Neural cell (in vitro differentiated cells): ENCODE results near the gene ANKRD66. TPM values are rescaled to one million over a fixed set of nuclear protein-coding genes. Genes with fewer than 3 reads are reported as not detected.

Source experiments
- H2AFZ ChIP-seq: fragments of 200-600, 300-800 bp; sonication (generic), shearing (Covaris generic); 2 replicates; pipeline ENCODE4 v1.6.0; 2014; ENCODE audit warnings: low read depth, mild to moderate bottlenecking, antibody characterized with exemption, low read length, moderate library complexity
- H3F3A ChIP-seq: fragments of 200-600 bp; shearing (Covaris generic); 2 replicates; pipeline ENCODE4 v1.6.1; 2016; ENCODE audit warnings: mild to moderate bottlenecking, moderate library complexity, mixed read lengths, antibody characterized with exemption, low read length; ENCODE audit not compliant: insufficient read depth, poor library complexity, severe bottlenecking
- H3K27ac ChIP-seq: fragments of 200-600, 300-800 bp; sonication (generic), shearing (Covaris generic); 2 replicates; pipeline ENCODE4 v1.5.1; 2014; ENCODE audit warnings: mild to moderate bottlenecking, low read length, moderate library complexity
- H3K27me3 ChIP-seq: fragments of 300-800, 200-600 bp; sonication (generic), shearing (Covaris generic); 2 replicates; pipeline ENCODE4 v1.6.0; 2014; ENCODE audit warnings: mild to moderate bottlenecking, low read depth, low read length, moderate library complexity; ENCODE audit not compliant: insufficient read depth
- H3K36me3 ChIP-seq: fragments of 300-800, 200-600 bp; sonication (generic), shearing (Covaris generic); 2 replicates; pipeline ENCODE4 v1.5.1; 2014; ENCODE audit warnings: mild to moderate bottlenecking, antibody characterized with exemption, low read length, moderate library complexity; ENCODE audit not compliant: insufficient read depth
- H3K4me2 ChIP-seq: fragments of 300-800, 200-600 bp; sonication (generic), shearing (Covaris generic); 2 replicates; pipeline ENCODE4 v1.6.0; 2014; ENCODE audit warnings: mild to moderate bottlenecking, low read length
- H3K4me3 ChIP-seq: fragments of 300-800, 200-600 bp; sonication (generic), shearing (Covaris generic); 2 replicates; pipeline ENCODE4 v1.5.1; 2014; ENCODE audit warnings: mild to moderate bottlenecking, low read length, moderate library complexity
- H3K79me2 ChIP-seq: fragments of 200-600 bp; shearing (Covaris generic); replicated peaks from 2 replicates; pipeline ENCODE4 v1.6.0; 2014; ENCODE audit warnings: mild to moderate bottlenecking, low read length, moderate library complexity; ENCODE audit not compliant: insufficient read depth
- H3K9ac ChIP-seq: fragments of 300-800, 200-600 bp; sonication (generic), shearing (Covaris generic); 2 replicates; pipeline ENCODE4 v1.6.1; 2016; ENCODE audit warnings: mild to moderate bottlenecking, low read length, mixed read lengths
- H3K9me2 ChIP-seq: fragments of 200-600 bp; shearing (Covaris generic); 2 replicates; pipeline ENCODE4 v1.6.1; 2016; ENCODE audit warnings: mild to moderate bottlenecking, low read length, mixed read lengths; ENCODE audit not compliant: insufficient read depth
- H3K9me3 ChIP-seq: fragments of 200-600, 300-800 bp; sonication (generic), shearing (Covaris generic); 2 replicates; pipeline ENCODE4 v1.6.1; 2016; ENCODE audit warnings: mild to moderate bottlenecking, mixed run types, low read length, moderate library complexity, mixed read lengths
- H4K20me1 ChIP-seq: fragments of 200-600 bp; shearing (Covaris generic); 2 replicates; pipeline ENCODE4 v1.6.1; 2016; ENCODE audit warnings: mild to moderate bottlenecking, mixed run types; ENCODE audit not compliant: insufficient read depth
- EP300 ChIP-seq: fragments of 450-650 bp; conservative IDR thresholded peaks from 2 replicates; pipeline ENCODE4 v1.6.1; 2014; ENCODE audit warnings: antibody characterized with exemption, mild to moderate bottlenecking, moderate library complexity; ENCODE audit not compliant: poor library complexity, severe bottlenecking
- EZH2 ChIP-seq: fragments of 200-600, 300-800 bp; shearing (Covaris generic), sonication (generic); IDR thresholded peaks from 2 replicates; pipeline ENCODE4 v1.6.1; 2014; ENCODE audit warnings: antibody characterized with exemption, low read length, borderline replicate concordance, mild to moderate bottlenecking; ENCODE audit not compliant: insufficient read depth, poor library complexity, severe bottlenecking
- MXI1 ChIP-seq: fragments of 450-650 bp; conservative IDR thresholded peaks from 2 replicates; pipeline ENCODE4 v1.6.1; 2014; ENCODE audit warnings: antibody characterized with exemption, mild to moderate bottlenecking; ENCODE audit not compliant: poor library complexity, severe bottlenecking
- POLR2AphosphoS5 ChIP-seq: IDR thresholded peaks from 2 replicates; pipeline ENCODE4 v1.6.1; 2012
- RAD21 ChIP-seq: fragments of 450-650 bp; conservative IDR thresholded peaks from 2 replicates; pipeline ENCODE4 v1.6.1; 2014; ENCODE audit warnings: antibody characterized with exemption, mild to moderate bottlenecking, moderate library complexity
- SMC3 ChIP-seq: fragments of 450-650 bp; conservative IDR thresholded peaks from 2 replicates; pipeline ENCODE4 v1.6.1; 2014; ENCODE audit warnings: antibody characterized with exemption, mild to moderate bottlenecking, moderate library complexity; ENCODE audit not compliant: poor library complexity
- TAF1 ChIP-seq: IDR thresholded peaks from 2 replicates; pipeline ENCODE4 v1.6.1; 2012; ENCODE audit warnings: low read depth
- polyA plus RNA-seq: library from polyadenylated mRNA; depleted of rRNA; stranded (reverse); fragments of >200 nt; gene quantifications from 2 replicates; pipeline ENCODE4 v1.2.3, GENCODE V29; 2014
- TF ChIP-seq, protein P1 (sequence below): IDR thresholded peaks from 2 replicates; pipeline ENCODE4 v1.6.1; 2012; ENCODE audit warnings: borderline replicate concordance
- TF ChIP-seq, protein P2 (sequence below): fragments of 450-650 bp; IDR thresholded peaks from 2 replicates; pipeline ENCODE4 v1.5.1; 2014; ENCODE audit warnings: antibody characterized with exemption, mild to moderate bottlenecking, moderate library complexity; ENCODE audit not compliant: poor library complexity, severe bottlenecking

The ANKRD66 gene
- polyA plus RNA-seq, 1 donor from 2014 or later: not detected

GRCh38 chr6:46787871-46788540, 41.3 kb downstream of the ANKRD66 start:
- Histone ChIP-seq H3K27me3 (no peaks in the 10 kb centered on the region), H3K27ac (no peak overlapping the region), H3K79me2 (no peaks in the 10 kb centered on the region), H3F3A (no peaks in the 10 kb centered on the region), H3K9ac (no peak overlapping the region), H4K20me1 (no peaks in the 10 kb centered on the region), H3K4me3 (no peak overlapping the region), H3K36me3 (no peaks in the 10 kb centered on the region), H3K4me2 (no peak overlapping the region), H2AFZ (no peak overlapping the region), H3K9me2 (no peaks in the 10 kb centered on the region), H3K9me3 (no peaks in the 10 kb centered on the region)
- TF ChIP-seq EP300 (no peak), RAD21 (no peak), POLR2AphosphoS5 (no peak), MXI1 (no peak), TAF1 (no peak), EZH2 (no peak), SMC3 (no peak)
- TF ChIP-seq, protein P1, sequence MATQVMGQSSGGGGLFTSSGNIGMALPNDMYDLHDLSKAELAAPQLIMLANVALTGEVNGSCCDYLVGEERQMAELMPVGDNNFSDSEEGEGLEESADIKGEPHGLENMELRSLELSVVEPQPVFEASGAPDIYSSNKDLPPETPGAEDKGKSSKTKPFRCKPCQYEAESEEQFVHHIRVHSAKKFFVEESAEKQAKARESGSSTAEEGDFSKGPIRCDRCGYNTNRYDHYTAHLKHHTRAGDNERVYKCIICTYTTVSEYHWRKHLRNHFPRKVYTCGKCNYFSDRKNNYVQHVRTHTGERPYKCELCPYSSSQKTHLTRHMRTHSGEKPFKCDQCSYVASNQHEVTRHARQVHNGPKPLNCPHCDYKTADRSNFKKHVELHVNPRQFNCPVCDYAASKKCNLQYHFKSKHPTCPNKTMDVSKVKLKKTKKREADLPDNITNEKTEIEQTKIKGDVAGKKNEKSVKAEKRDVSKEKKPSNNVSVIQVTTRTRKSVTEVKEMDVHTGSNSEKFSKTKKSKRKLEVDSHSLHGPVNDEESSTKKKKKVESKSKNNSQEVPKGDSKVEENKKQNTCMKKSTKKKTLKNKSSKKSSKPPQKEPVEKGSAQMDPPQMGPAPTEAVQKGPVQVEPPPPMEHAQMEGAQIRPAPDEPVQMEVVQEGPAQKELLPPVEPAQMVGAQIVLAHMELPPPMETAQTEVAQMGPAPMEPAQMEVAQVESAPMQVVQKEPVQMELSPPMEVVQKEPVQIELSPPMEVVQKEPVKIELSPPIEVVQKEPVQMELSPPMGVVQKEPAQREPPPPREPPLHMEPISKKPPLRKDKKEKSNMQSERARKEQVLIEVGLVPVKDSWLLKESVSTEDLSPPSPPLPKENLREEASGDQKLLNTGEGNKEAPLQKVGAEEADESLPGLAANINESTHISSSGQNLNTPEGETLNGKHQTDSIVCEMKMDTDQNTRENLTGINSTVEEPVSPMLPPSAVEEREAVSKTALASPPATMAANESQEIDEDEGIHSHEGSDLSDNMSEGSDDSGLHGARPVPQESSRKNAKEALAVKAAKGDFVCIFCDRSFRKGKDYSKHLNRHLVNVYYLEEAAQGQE: no peak
- TF ChIP-seq, protein P2, sequence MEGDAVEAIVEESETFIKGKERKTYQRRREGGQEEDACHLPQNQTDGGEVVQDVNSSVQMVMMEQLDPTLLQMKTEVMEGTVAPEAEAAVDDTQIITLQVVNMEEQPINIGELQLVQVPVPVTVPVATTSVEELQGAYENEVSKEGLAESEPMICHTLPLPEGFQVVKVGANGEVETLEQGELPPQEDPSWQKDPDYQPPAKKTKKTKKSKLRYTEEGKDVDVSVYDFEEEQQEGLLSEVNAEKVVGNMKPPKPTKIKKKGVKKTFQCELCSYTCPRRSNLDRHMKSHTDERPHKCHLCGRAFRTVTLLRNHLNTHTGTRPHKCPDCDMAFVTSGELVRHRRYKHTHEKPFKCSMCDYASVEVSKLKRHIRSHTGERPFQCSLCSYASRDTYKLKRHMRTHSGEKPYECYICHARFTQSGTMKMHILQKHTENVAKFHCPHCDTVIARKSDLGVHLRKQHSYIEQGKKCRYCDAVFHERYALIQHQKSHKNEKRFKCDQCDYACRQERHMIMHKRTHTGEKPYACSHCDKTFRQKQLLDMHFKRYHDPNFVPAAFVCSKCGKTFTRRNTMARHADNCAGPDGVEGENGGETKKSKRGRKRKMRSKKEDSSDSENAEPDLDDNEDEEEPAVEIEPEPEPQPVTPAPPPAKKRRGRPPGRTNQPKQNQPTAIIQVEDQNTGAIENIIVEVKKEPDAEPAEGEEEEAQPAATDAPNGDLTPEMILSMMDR: no peak

GRCh38 chr6:46788791-46789190, 42.1 kb downstream of the ANKRD66 start:
- H3K79me2 ChIP-seq: no peaks in the 10 kb centered on the region
- H3K9ac ChIP-seq: no peak overlapping the region
- H3K4me3 ChIP-seq: no peak overlapping the region
- no peak overlapping the region for H3K4me2 ChIP-seq
- H3K27me3 ChIP-seq: no peaks in the 10 kb centered on the region
- no peak overlapping the region for H2AFZ ChIP-seq
- no peaks in the 10 kb centered on the region for H3K9me2 ChIP-seq
- no peak overlapping the region for H3K27ac ChIP-seq
- no peaks in the 10 kb centered on the region for H4K20me1 ChIP-seq
- no peaks in the 10 kb centered on the region for H3F3A ChIP-seq
- no peak for TF ChIP-seq EP300
- TF ChIP-seq RAD21: no peak
- no peak for TF ChIP-seq POLR2AphosphoS5
- no peak for TF ChIP-seq EZH2
- TF ChIP-seq, protein P2: no peak
- TF ChIP-seq, protein P1: no peak
- TF ChIP-seq MXI1: no peak
- no peak for TF ChIP-seq TAF1
- TF ChIP-seq SMC3: no peak
- no peaks in the 10 kb centered on the region for H3K9me3 ChIP-seq
- H3K36me3 ChIP-seq: no peaks in the 10 kb centered on the region
